Measurements from ENCODE around the gene ANTKMT.

DNA sequence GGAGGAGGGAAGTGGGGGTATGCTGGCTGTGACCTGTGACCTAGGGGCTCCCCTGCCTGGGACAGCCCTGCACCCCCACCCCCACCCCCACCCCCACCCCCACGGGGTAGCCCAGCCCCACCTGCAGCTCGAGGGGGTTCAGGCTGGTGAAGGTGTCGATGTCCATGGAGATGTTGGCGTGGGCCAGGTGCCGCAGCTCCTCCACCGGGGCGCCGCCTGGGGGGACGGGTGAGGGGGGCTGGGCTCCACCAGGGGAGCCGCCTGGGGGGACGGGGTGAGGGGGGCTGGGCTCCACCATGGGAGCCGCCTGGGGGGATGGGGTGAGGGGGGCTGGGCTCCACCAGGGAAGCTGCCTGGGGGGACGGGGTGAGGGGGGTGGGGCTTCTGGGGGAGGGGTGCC, 49.5 kb downstream of the ANTKMT start:
- TF ChIP-seq CTCF (IDR thresholded peaks at IDR 0.05) (no peak), POLR2A (IDR thresholded peaks at IDR 0.05) (no peak), POLR2AphosphoS5 (IDR thresholded peaks at IDR 0.05; ENCODE audit: insufficient read depth in 1 of 2, low read depth in 1 of 2) (no peak)

Measured in vagina (tissue), 2 donors.